Peyer's patch (tissue), 4 donors: Measurements from ENCODE around the gene TMEM132E. TPM values are rescaled to one million over a fixed set of nuclear protein-coding genes. Genes with fewer than 3 reads are reported as not detected.

ENCODE experiments used
- DNase-seq, 3 donors: peaks; one replicate each; pipeline ENCODE4 v3.0.0-alpha.2; 2017 to 2019
- H3K27ac ChIP-seq, 4 donors: fragments of 200-600 bp; sonication (generic); one replicate each; pipeline ENCODE4 v1.5.1; 2016 to 2019
- H3K27me3 ChIP-seq, 2 donors: fragments of 200-600 bp; sonication (generic); one replicate each; pipeline ENCODE4 v1.5.1; 2019
- H3K36me3 ChIP-seq, 3 donors: fragments of 200-600 bp; sonication (generic); one replicate each; pipeline ENCODE4 v1.5.1; 2016 to 2019
- H3K4me1 ChIP-seq, 4 donors: fragments of 200-600 bp; sonication (generic); one replicate each; pipeline ENCODE4 v1.5.1; 2016 to 2019
- H3K4me3 ChIP-seq, 4 donors: fragments of 200-600 bp; sonication (generic); 1 replicate in 3 of 4; 2 replicates in 1 of 4; pipeline ENCODE4 v1.5.1; 2016 to 2019; ENCODE audit warnings: mild to moderate bottlenecking in 1 of 4
- H3K9me3 ChIP-seq, 4 donors: fragments of 200-600 bp; sonication (generic); one replicate each; pipeline ENCODE4 v1.5.1; 2016 to 2019; ENCODE audit warnings: mild to moderate bottlenecking in 1 of 4
- POLR2A ChIP-seq, 2 donors: fragments of 450-650 bp; IDR thresholded peaks; one replicate each; pipeline ENCODE4 v1.5.1; 2017; ENCODE audit warnings: antibody characterized with exemption in 2 of 2, mild to moderate bottlenecking in 2 of 2, moderate library complexity in 2 of 2
- total RNA-seq, 4 donors: library from RNA; depleted of rRNA; stranded (reverse); fragments of >200 nt; gene quantifications; one replicate each; pipeline ENCODE4 v1.1.0, GENCODE V29; 2016
- TF ChIP-seq, protein P1 (sequence below), 6 experiments: fragments of 450-650 bp in 4 of 6; fragments of 200-600 bp in 2 of 6; sonication (generic) in 1 of 6; IDR thresholded peaks; one replicate each; pipeline ENCODE4 v1.5.1; 2017 to 2019; ENCODE audit warnings: antibody characterized with exemption in 6 of 6, mild to moderate bottlenecking in 3 of 6, moderate library complexity in 1 of 6

TMEM132E gene
- total RNA-seq, 4 donors from 2014 or later, result 0.13 to 1.7 TPM; not detected in 2

DNA sequence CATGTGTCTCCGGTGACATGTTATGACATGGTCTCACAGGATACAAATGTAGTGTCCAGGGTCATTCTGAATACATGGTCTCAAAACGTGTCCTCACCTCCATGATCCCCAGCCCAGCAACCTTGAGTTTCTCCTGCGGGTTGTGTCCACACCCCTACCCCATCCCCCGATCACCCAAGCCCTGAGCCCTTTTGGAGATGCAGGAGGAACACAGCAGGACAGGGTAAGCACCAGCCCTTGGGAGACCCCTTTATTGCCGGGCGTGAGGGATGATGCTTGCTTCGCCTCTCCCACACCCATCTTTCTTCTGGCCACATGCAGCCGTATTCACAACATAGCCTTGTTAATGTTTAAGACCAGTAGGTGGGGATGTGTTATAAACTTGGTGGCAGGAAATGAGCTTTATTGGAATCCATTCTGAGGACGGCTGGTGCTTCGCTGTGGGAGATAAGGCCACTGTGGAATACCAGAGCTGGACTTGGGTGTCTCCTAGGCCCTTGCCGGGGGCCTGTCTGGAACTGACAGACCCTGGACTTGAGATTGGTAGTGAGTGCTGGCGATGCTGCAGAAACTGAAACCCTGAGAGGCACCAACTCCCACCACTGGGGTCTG is 5.5 kb downstream of the TMEM132E start:
- Histone ChIP-seq H3K27ac (no peak overlapping the region), H3K4me3 (no peak overlapping the region), H3K36me3 (no peaks in the 10 kb centered on the region), H3K9me3 (peaks cover 0 to 6% (median 0%) of the 10 kb centered on the region in 4 donors), H3K27me3 (peaks cover 0 to 22% of the 10 kb centered on the region in 2 donors), H3K4me1 (peaks cover 0 to 20% (median 8%) of the 10 kb centered on the region in 4 donors)
- TF ChIP-seq, protein P1, sequence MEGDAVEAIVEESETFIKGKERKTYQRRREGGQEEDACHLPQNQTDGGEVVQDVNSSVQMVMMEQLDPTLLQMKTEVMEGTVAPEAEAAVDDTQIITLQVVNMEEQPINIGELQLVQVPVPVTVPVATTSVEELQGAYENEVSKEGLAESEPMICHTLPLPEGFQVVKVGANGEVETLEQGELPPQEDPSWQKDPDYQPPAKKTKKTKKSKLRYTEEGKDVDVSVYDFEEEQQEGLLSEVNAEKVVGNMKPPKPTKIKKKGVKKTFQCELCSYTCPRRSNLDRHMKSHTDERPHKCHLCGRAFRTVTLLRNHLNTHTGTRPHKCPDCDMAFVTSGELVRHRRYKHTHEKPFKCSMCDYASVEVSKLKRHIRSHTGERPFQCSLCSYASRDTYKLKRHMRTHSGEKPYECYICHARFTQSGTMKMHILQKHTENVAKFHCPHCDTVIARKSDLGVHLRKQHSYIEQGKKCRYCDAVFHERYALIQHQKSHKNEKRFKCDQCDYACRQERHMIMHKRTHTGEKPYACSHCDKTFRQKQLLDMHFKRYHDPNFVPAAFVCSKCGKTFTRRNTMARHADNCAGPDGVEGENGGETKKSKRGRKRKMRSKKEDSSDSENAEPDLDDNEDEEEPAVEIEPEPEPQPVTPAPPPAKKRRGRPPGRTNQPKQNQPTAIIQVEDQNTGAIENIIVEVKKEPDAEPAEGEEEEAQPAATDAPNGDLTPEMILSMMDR (IDR thresholded peaks at IDR 0.05), result peak in 2 of 6 experiments; percentile 3 to 16
- TF ChIP-seq POLR2A (IDR thresholded peaks at IDR 0.05), result no peak
- DNase-seq, result peak in 1 of 3 donors; percentile 26

DNA sequence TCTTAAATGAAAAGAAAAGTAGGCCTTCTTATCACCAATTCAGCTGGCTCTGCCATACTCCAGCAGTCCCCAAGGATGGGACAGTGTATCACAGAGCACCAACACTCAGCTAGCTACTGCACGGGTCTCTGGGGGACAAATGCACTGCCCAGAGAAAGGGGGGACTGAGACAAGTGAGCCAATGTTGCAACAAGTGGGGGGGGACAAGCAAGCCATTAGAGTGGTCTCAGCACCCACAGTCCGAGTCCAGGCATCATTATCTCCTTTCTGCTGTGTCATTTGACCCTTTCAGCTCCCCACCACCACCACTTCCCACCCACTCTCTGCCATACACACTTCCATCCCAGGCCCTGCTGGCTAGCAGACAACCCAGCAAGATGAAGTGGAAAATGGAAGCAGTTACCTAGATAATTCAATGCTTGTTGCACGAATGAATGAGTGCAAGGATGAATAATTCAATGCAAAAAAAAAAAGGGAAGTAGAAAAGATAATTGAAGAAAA is 7.0 kb downstream of the TMEM132E start:
- no peak for DNase-seq
- Histone ChIP-seq H3K9me3 (peaks cover 0 to 2% (median 0%) of the 10 kb centered on the region in 4 donors), H3K27ac (no peak overlapping the region), H3K36me3 (no peaks in the 10 kb centered on the region), H3K4me3 (no peak overlapping the region), H3K4me1 (peaks cover 0 to 5% (median 0%) of the 10 kb centered on the region in 4 donors), H3K27me3 (peaks cover 0 to 8% of the 10 kb centered on the region in 2 donors)
- TF ChIP-seq, protein P1 (IDR thresholded peaks at IDR 0.05), result no peak
- no peak for TF ChIP-seq POLR2A (IDR thresholded peaks at IDR 0.05)

DNA sequence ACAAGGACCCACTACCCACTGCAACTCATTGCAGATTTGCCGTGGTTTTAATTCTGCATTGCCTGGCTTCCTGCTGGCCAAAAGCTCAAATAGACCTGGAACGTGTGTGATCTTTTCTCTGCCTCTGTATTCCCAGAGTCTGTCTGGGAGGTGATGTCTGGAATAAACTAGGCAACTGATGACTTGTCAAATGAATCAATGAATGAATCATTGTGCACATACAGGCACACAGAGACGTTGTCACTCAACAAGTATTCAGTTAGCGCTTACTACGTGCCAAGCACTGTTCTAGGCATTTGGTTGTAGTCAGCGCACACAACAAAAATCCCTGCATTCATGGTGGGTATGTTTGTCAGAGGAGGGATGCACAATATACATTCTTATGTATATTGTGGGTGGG is 8.9 kb downstream of the TMEM132E start:
- DNase-seq, result no peak
- no peaks in the 10 kb centered on the region for H3K27me3 ChIP-seq

GRCh38 chr17:34589120-34589965 is 10.0 kb downstream of the TMEM132E start:
- no peak for TF ChIP-seq POLR2A (IDR thresholded peaks at IDR 0.05)
- TF ChIP-seq, protein P1 (IDR thresholded peaks at IDR 0.05), result no peak
- no peaks in the 10 kb centered on the region for H3K4me1 ChIP-seq
- H3K9me3 ChIP-seq, result no peaks in the 10 kb centered on the region
- H3K27ac ChIP-seq, result no peak overlapping the region
- DNase-seq, result no peak
- H3K4me3 ChIP-seq, result no peak overlapping the region
- H3K36me3 ChIP-seq, result no peaks in the 10 kb centered on the region
- no peaks in the 10 kb centered on the region for H3K27me3 ChIP-seq

More for the DNA sequence above, 8.9 kb downstream of the TMEM132E start:
- no peak overlapping the region for H3K27ac ChIP-seq
- no peaks in the 10 kb centered on the region for H3K9me3 ChIP-seq
- H3K4me3 ChIP-seq, result no peak overlapping the region
- no peaks in the 10 kb centered on the region for H3K36me3 ChIP-seq
- TF ChIP-seq, protein P1 (IDR thresholded peaks at IDR 0.05), result no peak
- TF ChIP-seq POLR2A (IDR thresholded peaks at IDR 0.05), result no peak
- H3K4me1 ChIP-seq, result no peaks in the 10 kb centered on the region

DNA sequence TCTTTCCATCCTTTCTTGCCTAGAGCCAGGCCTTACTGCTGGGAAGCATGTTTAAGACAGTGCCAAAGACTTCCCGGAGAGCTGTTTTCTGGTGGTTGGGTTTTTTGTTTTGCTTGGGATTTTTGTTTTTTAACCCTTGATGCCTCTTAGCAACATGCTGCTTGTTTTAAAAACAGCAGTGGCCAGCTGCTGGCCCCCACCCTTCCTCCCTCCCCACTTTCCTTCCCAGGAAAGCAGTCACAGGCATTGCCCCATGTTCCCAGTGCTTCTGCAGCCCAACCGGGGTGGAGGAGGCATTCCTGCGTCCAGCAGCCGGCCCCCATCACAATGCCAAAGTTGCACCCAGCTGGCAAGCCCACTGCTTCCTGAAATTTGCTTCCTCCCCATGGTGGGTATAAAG is 12.6 kb downstream of the TMEM132E start:
- H3K4me3 ChIP-seq, result no peak overlapping the region
- no peak for TF ChIP-seq POLR2A (IDR thresholded peaks at IDR 0.05)
- TF ChIP-seq, protein P1 (IDR thresholded peaks at IDR 0.05), result no peak
- H3K9me3 ChIP-seq, result no peaks in the 10 kb centered on the region
- H3K4me1 ChIP-seq, result no peaks in the 10 kb centered on the region
- DNase-seq, result no peak
- no peaks in the 10 kb centered on the region for H3K36me3 ChIP-seq
- no peak overlapping the region for H3K27ac ChIP-seq
- no peaks in the 10 kb centered on the region for H3K27me3 ChIP-seq
